HepG2 (cell line): Measurements from ENCODE around the gene FAM111A. TPM values are rescaled to one million over a fixed set of nuclear protein-coding genes. Genes with fewer than 3 reads are reported as not detected.

Experiments used
- ATAD3A ChIP-seq: sonication (generic); formaldehyde crosslinking; IDR thresholded peaks from 2 replicates; pipeline ENCODE4 v1.4.0; 2020; ENCODE audit warnings: missing genetic modification reagents
- CREB1 ChIP-seq, 2 experiments: fragments of 450-650 bp in 1 of 2; IDR thresholded peaks; 2 replicates each; pipeline ENCODE4 v1.6.1; 2016 to 2017; ENCODE audit warnings: control low read depth in 1 of 2, mild to moderate bottlenecking in 1 of 2, missing compliant biosample characterization in 1 of 2, missing genetic modification characterization in 1 of 2
- GTF3A ChIP-seq: sonication (generic); formaldehyde crosslinking; conservative IDR thresholded peaks from 2 replicates; pipeline ENCODE4 v1.4.0; 2020; ENCODE audit warnings: mild to moderate bottlenecking, missing genetic modification reagents
- JUNB ChIP-seq: sonication (generic); formaldehyde crosslinking; IDR thresholded peaks from 2 replicates; pipeline ENCODE4 v1.8.0; 2022; ENCODE audit warnings: missing genetic modification reagents, mild to moderate bottlenecking, borderline replicate concordance
- MXD3 ChIP-seq: IDR thresholded peaks from 2 replicates; pipeline ENCODE4 v1.6.1; 2016; ENCODE audit warnings: mild to moderate bottlenecking, missing biosample characterization, missing genetic modification reagents
- ONECUT2 ChIP-seq: sonication (generic); formaldehyde crosslinking; IDR thresholded peaks from 2 replicates; pipeline ENCODE4 v1.4.0; 2020; ENCODE audit warnings: missing genetic modification reagents
- POLR2G ChIP-seq: fragments of 200-400 bp; formaldehyde crosslinking; IDR thresholded peaks from 2 replicates; pipeline ENCODE4 v1.6.1; 2018; ENCODE audit warnings: mild to moderate bottlenecking, low read depth, low read length, moderate library complexity
- RAD51 ChIP-seq: fragments of 450-650 bp; IDR thresholded peaks from 2 replicates; pipeline ENCODE4 v1.6.1; 2016; ENCODE audit warnings: borderline replicate concordance
- ZFX ChIP-seq: sonication (generic); formaldehyde crosslinking; IDR thresholded peaks from 2 replicates; pipeline ENCODE4 v1.4.0; 2020; ENCODE audit warnings: mild to moderate bottlenecking, low read depth, missing genetic modification reagents, moderate library complexity
- ZKSCAN1 ChIP-seq: fragments of 150-350 bp; IDR thresholded peaks from 2 replicates; pipeline ENCODE4 v1.6.1; 2014; ENCODE audit warnings: low read length
- ZMYM2 ChIP-seq: sonication (generic); formaldehyde crosslinking; IDR thresholded peaks from 2 replicates; pipeline ENCODE4 v1.8.0; 2022; ENCODE audit warnings: mild to moderate bottlenecking, missing genetic modification reagents
- ZNF207 ChIP-seq: fragments of 450-650 bp; IDR thresholded peaks from 2 replicates; pipeline ENCODE4 v1.6.1; 2016; ENCODE audit warnings: antibody characterized with exemption, borderline replicate concordance
- ZNF331 ChIP-seq: sonication (generic); formaldehyde crosslinking; IDR thresholded peaks from 2 replicates; pipeline ENCODE4 v1.4.0; 2020; ENCODE audit warnings: missing genetic modification reagents
- ZNF407 ChIP-seq: sonication (generic); formaldehyde crosslinking; IDR thresholded peaks from one replicate; pipeline ENCODE4 v1.5.1; 2020; ENCODE audit warnings: mild to moderate bottlenecking, missing genetic modification reagents; ENCODE audit errors: not compliant biosample characterization
- ZNF451 ChIP-seq: sonication (generic); formaldehyde crosslinking; IDR thresholded peaks from 2 replicates; pipeline ENCODE4 v1.5.0; 2020; ENCODE audit warnings: mild to moderate bottlenecking, missing genetic modification reagents
- ZNF546 ChIP-seq: sonication (generic); formaldehyde crosslinking; conservative IDR thresholded peaks from 2 replicates; pipeline ENCODE4 v1.8.1; 2023; ENCODE audit warnings: mild to moderate bottlenecking, missing genetic modification reagents
- ZNF567 ChIP-seq: sonication (generic); formaldehyde crosslinking; IDR thresholded peaks from 2 replicates; pipeline ENCODE4 v1.8.1; 2023; ENCODE audit warnings: mild to moderate bottlenecking, missing genetic modification reagents, borderline replicate concordance
- ZNF605 ChIP-seq: sonication (generic); formaldehyde crosslinking; IDR thresholded peaks from 2 replicates; pipeline ENCODE4 v1.8.0; 2022; ENCODE audit warnings: mild to moderate bottlenecking, missing genetic modification reagents
- ZNF616 ChIP-seq: sonication (generic); formaldehyde crosslinking; IDR thresholded peaks from 2 replicates; pipeline ENCODE4 v1.5.0; 2020; ENCODE audit warnings: low read depth, mild to moderate bottlenecking, missing genetic modification reagents
- ZNF639 ChIP-seq: conservative IDR thresholded peaks from 2 replicates; pipeline ENCODE4 v1.6.1; 2018; ENCODE audit warnings: missing genetic modification reagents
- polyA plus RNA-seq, 8 experiments: library from polyadenylated mRNA; depleted of rRNA in 3 of 8; stranded (reverse) in 7 of 8; unstranded in 1 of 8; fragments of >200 nt; fragmentation: Illumina TruSeq in 4 of 8; extraction: Trizol in 4 of 8; gene quantifications; 2 replicates each; pipeline versions ENCODE4 v1.2.1 to v1.2.3, GENCODE V29; 2011 to 2016; ENCODE audit warnings: low read depth in 4 of 8, missing spikeins in 1 of 8, mixed read lengths in 1 of 8; ENCODE audit not compliant: insufficient read depth in 1 of 8
- total RNA-seq, 5 experiments: library from RNA; depleted of rRNA; stranded (reverse); fragments of >200 nt; fragmentation: Illumina TruSeq; extraction: Trizol; gene quantifications; 2 replicates each; pipeline ENCODE4 v1.2.3, GENCODE V29; 2016; ENCODE audit warnings: low read depth in 1 of 5

FAM111A gene
- total and polyA plus RNA-seq, 2 of the 13 experiments (the other 11 are each of a cell fraction or from before 2014, with no cell fraction given) = 3.2 to 13.5 TPM

GRCh38 chr11:59106363-59107336 is 36.0 kb upstream of the FAM111A start, which contains the start of gene FAM111B (continued):
- TF ChIP-seq ZNF546 (CRISPR knock-in tag) (no peak), ZNF639 (CRISPR knock-in tag) (0 out of 2 replicates have a peak, but pooled peaks have one; percentile 36), MXD3 (0 out of 2 replicates have a peak, but pooled peaks have one; percentile 22), ZNF451 (CRISPR knock-in tag) (no peak), JUNB (no peak), CREB1 (IDR thresholded peaks at IDR 0.05) (peak; percentile 34; the same call in 1 of the 2 replicates), CREB1 (CRISPR knock-in tag; IDR thresholded peaks at IDR 0.05) (no peak), ZNF407 (no peak), ZNF207 (no peak), ZFX (CRISPR knock-in tag) (no peak; the same call in 1 of the 2 replicates), ATAD3A (no peak), ZKSCAN1 (no peak), ZNF331 (CRISPR knock-in tag) (no peak), GTF3A (CRISPR knock-in tag) (no peak), RAD51 (no peak), ZNF616 (CRISPR knock-in tag) (no peak), POLR2G (0 out of 2 replicates have a peak, but pooled peaks have one; percentile 3), ZNF567 (no peak), ZNF605 (peak; percentile 63), ONECUT2 (CRISPR knock-in tag) (no peak), ZMYM2 (CRISPR knock-in tag) (no peak)
